GM19468 (cell line): Measurements from ENCODE around the gene UAP1.

ENCODE experiments used
- ATAC-seq: cut with Tn5 transposase; IDR thresholded peaks from one replicate; pipeline ENCODE4 v1.9.1; 2021; ENCODE audit warnings: mild to moderate bottlenecking, moderate library complexity, moderate number of reproducible peaks; ENCODE audit not compliant: unreplicated experiment; ENCODE audit errors: extremely low read depth

Gene UAP1

DNA sequence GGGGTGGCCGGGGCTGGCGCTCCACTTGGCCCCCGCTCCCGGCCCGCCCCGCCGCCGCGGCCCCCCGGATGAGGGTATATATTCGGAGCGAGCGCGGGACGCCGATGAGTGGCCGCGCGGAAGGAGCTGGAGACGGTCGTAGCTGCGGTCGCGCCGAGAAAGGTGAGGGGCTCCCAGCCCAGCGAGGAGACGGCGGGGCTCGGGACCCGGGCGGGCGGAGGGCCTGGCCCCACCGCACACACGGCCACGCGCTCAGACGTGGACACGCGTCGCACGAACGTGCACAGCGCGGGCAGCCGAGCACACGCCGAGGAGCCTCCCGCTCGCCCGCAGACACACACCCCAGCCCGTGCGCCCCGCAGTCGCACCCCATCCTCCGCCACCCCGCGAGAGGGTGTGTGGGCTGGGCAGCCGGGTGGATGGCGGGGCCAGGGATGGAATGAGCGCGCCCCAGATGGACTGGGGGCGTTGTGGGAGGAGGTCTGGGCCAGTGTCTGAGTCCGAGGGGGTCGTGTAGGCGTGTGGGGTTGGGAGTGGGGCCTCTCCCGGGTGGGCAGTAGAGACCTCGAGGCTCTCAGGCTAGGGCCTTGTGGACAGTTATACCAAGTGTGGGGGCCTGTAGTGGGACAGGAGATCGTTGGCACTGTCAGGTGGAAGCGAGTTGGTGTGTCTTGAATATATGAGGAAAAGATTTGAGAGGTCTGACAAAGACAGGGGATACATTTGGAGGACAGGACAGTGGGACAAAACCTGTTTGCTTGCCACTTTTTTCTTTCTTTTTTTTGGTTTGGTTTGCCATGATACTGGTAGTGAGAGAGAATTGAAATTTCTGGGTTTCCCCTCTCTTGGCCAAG is at the start of gene UAP1:
Gene UAP1, plus strand, starts transcription at position 107 of the 854 bp plus-strand sequence. CDS start 4,347 bp downstream, outside the sequence.
- peak; percentile 11 for ATAC-seq

DNA sequence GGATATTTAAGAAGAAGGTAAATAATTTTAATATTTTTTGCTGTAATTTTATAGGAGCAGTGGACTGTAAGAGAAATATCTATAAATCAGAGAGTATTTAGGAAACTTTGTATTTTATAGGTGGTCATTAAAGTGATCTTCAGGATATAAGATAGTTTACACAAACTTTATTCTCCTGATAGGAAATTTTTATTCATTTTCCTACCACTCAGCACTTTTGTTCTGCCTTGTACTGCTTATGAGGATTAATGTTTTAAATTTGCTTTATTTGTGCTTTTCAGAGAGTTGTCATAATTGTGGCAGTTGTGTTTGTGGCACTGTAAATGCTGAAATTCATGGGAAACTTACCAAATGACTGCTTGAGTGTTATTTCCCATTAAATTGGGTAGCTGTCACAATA is 34.2 kb upstream of the UAP1 start:
- ATAC-seq: no peak

DNA sequence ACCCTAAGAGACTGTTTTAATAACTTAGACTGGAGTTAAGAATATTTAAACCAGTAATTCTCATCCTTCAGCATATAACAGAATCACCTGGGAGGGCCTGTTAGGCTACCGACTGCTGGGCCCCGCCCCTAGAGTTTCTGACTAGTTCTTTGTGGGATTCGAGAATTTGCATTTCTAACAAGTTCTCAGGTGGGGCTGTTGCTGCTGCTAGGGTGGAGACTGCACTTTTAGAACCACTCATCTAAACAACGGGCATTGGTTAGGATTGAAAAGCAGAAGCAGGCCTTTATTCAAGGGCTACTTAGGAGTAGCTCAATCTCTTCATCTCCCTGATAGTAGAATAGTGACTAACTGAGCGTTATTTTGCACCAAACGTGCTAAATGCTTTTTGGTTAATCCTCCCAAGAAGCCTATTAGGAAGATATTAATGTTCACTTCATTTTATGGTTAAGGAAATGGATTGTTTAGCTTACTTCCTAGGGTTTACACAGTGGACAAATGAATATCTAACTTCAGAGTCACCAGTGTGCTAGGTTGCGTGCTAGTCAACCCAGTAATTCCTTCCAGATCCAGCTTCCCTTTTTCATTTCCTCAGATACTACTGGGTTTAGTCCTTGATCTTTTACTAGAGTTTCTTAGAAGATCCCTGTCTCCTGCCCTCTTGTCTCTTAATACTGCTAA is 31.1 kb upstream of the UAP1 start:
- peak; percentile 89 for ATAC-seq

DNA sequence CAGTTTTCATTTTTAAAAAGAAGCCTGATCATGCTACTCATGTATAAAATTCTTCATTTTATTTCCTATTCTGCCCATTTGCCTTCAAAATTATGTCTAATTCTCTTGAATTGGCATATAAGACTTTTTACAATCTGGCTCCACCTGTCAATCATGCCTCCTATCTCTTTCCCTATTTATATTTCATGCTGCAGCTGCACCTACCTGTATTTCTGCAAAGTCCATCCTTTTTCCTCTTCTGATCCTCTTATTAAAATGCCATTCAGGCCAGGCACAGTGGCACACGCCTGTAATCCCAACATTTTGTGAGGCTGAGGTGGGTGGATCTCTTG is 30.6 kb upstream of the UAP1 start:
- ATAC-seq: no peak

DNA sequence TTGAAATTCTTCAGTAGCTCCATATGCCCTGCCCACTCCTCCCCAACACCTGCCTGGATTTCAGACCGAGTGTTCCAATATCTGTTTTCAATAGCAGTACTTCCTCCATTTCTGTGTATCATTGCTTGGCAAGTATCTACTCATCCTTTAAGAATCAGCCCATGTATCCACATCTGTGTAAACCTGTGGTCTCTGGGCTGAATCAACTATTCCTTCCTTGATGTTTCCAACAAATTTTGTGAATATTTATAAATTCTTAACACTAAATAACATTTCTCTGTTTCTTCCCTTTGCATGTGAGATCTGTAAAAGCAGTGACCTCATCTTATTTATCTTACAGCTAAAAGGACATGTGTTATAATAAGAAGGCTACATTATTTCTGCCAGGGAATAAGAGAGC is 26.0 kb upstream of the UAP1 start:
- ATAC-seq: no peak

DNA sequence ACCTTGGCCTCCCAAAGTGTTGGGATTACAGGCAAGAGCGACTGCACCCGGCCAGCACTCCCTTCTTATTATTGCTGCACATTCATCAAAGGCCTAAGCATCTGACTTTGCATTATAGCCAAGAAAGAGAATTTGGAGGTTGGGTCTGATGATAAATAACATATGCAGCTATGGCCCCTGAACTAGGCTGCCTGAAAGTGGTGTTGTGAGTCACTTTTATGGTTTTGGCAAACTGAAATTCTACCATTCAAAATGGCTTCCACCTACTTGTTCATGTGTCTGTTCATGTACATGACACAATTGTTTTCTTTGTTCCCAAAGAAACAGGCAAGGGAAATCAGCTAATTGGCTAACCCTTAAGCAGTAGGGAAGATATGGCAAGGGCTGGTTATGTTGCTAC is 25.0 kb upstream of the UAP1 start:
- no peak for ATAC-seq

DNA sequence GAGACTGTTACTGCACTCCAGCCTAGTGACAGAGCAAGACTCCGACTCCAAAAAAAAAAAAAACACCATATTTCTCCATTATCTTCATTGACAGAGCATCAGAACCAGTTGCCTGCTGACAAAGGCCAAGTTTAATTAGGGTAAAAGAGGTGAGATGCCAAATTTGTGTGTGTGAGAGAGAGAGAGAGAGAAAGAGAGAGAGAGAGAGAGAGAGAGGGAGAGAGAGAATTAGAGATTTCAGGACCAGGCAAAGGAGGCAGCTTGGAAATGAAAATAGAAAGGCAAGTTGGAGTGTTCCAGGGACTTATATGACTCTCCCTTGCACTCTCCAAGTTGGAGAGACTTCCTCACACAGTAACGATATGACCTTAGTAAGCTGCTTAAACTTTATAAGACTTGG is 24.3 kb upstream of the UAP1 start:
- ATAC-seq: no peak

DNA sequence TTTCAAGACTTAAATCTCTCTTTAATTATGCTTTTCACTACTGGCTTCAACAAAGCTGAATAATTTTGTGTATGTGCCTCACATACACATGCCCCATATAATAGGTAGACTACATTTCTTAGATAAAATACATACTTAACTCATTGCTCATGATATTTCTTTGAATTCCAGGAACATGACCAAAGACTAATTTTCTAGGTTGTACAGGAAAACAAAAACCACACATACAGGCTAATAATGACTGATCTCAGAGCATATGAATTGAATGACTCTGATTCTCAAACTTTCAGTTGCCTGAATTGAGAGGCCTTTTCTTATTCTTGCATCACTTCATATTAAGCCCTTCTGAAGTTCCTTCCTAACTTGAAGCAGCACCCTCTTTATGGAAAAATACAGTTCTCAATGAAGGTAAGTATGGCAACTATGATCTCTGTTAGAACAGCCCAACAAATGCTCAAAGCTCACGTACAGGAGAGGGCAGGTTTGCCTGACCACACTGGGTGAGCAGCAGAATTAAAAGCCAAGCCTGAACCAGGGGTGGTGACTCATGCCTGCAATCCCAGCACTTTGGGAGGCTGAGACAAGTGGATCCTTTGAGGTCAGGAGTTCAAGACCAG is 22.6 kb upstream of the UAP1 start:
- no peak for ATAC-seq

DNA sequence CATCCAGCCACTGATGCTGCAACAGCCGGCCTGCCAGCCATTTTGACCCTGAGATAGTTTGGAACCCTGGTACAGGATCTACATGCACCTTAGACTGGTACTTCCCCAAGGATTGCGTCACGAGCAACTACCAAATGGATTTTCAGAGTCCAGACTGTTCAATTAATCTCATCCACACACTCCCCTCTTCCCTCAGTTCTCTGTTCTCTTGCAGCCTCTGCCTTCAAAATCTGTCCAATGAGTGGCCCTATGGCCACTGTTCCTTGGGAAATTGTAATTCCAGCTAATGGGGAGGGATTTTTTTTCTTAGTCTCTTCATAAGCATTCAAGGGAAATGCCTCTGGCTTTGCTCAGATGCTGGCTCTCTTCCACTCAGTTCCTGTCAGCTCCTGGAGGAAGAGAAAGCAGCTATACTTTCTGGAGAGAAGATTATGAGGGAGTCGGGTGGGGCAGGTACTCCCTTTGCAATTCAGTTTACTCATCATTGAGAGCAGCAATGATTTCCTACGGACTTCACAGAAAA is 19.8 kb upstream of the UAP1 start:
- ATAC-seq: no peak

DNA sequence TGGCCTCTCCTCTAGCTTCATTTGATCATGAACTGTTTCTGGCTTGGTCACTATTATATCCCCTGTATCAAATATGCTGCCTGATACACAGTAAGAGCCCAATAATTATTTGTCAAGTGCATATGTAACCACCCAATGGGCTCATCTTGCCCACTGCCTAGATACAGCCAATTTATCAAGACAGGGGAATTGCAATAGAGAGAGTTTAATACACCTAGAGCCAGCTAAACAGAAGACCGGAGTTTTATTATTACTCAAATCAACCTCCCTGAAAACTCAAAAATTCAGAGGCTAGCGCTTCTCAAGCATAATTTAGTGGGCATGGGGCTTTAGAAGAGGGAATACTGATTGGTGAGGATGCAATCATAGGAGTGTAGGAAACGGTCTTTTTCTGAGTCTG is 18.3 kb upstream of the UAP1 start:
- no peak for ATAC-seq

DNA sequence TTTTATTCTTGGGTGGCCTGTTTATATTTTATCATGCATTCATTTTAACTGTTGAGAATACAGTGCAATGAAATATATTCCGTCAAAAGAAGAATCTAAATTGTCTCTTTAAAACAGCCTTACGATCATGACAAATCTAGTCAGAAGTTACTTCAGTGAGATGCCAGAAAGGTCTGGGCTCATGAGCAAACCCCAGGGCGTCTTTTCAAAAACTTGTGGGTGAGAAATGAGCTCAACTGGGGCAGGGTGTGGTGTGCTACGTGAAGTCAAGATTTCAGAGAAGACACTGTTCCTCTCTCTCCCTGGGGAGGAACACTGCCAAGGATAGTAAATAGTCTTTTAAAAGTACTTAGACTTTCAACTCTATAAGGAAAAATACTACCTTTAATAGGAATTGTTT is 13.4 kb upstream of the UAP1 start:
- no peak for ATAC-seq

DNA sequence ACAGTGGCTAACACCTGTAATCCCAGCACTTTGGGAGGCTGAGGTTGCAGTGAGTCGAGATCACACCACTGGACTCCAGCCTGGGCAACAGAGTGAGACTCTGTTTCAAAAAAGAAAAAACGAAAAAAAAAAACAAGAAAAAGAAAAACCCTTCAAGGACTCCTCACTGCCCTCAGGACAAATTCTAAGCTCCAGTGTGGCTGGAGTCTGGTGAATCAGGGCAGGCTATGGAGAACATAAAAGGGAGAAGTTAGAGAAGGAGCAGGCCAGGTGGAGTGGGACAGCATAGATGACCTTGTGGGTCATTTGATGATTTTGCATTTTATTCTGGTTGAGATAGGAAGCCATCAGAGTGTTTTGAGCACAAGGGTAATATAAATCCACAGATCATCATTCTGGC is 12.5 kb upstream of the UAP1 start:
- no peak for ATAC-seq

DNA sequence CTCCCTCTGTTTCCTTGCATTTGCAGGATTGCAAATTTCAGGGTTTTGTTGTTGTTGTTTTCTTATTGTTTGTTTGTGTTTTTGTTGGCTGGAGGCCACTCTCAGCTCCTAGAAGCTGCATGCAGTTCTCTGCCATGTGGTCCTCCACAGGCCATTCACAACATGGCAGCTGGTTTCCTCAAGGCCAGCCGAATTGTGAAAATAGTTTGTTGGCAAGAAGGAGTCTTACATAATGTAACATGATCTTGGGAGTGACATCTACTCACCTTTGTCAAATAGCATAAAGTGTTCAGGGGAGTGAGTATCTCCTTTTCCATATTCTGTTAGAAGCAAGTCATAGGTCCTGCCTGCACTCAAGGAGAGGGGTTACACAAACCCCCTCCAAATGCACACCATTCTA is 10.6 kb upstream of the UAP1 start:
- ATAC-seq: no peak

DNA sequence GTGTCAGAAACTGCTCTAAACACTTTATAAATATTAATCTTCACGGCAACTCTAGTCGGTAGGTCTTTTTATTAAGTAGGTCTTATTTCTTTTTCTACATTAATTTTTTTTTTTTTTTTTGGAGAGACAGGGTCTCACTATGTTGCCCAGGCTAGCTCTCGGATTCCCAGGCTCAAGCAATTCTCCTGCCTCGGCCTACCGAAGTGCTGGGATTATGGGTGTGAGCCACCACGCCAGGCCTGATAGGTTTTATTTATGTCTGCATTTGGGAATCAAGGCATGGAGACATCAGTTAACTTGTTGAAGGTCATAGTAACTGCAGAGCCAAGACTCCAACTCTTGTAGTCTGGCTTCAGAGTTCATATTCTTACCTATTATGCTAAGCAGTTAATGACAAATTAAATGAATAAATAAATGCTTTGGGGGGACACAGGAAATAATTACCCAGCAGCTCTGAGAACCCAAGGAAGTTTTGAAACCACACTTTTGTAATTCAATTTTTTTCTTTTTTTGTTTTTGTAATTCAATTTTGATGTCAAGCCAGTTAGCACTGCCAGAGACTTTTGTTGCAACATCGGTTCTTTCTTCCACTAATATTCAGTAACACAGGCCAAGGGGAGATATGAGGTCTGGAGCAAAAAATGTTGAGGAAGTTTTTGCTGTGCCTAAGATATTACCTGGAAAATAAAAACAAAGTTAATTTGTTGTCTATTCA is 9.4 kb upstream of the UAP1 start:
- ATAC-seq: no peak

DNA sequence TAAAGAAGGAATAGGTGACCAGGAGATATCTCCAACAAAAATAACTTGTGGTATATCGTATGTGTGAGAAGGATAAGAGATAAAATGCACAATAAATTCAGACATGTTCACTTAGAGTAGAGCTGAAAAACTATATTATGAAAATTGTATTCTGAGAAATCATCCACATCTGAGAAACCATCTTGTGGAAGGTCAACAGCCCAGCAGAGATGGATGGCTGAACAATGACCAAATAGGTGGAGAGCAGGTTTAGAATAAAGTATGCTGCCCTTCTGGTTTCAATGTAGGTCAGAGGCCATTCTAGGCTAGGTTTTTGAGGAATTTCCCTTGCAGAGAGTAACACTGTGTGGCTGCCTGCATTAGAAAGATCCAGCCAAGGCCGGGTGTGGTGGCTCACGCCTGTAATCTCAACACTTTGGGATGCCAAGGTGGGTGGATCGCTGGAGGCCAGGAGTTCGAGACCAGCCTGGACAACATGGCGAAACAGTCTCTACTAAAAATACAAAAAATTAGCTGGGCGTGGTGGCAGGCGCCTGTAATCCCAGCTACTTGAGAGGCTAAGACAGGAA is 8.8 kb upstream of the UAP1 start:
- no peak for ATAC-seq

DNA sequence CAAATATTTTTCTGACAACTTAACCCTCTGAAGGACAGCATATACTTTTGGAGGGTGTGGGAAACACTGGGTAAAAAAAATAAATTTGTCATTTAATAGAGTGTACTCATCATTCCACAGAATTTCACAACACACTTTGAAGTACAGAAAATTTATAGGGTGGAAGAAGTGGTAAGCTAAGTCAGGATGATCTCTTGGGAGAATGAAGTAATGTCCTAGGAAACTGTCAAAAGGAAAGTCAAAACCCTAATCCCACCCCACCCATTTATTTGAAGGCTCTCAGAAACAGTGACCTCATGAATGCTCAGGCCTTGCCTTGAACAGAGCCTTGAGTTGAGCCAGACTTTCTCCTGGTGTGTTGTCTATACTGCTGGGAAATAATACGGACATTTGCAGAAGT is 7.3 kb upstream of the UAP1 start:
- ATAC-seq: no peak

DNA sequence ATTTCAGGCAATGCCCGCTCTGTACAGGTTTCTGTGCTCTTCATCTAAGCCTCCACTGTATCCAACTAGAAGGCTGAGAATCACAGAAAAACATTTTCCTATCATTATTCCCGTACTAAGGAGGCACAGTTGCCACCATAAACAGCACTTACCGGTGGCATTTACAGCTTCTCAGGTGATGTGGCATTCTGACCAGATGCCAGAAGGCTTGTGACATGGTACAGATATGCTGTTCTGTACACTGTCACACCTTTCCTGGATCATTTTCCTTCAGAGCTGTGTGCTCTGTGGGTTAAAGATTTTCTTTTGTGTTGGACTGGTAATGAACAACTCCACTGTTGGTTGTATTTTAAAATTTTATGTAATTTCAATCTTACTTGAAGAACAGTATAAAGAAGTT is 4.0 kb upstream of the UAP1 start:
- no peak for ATAC-seq

DNA sequence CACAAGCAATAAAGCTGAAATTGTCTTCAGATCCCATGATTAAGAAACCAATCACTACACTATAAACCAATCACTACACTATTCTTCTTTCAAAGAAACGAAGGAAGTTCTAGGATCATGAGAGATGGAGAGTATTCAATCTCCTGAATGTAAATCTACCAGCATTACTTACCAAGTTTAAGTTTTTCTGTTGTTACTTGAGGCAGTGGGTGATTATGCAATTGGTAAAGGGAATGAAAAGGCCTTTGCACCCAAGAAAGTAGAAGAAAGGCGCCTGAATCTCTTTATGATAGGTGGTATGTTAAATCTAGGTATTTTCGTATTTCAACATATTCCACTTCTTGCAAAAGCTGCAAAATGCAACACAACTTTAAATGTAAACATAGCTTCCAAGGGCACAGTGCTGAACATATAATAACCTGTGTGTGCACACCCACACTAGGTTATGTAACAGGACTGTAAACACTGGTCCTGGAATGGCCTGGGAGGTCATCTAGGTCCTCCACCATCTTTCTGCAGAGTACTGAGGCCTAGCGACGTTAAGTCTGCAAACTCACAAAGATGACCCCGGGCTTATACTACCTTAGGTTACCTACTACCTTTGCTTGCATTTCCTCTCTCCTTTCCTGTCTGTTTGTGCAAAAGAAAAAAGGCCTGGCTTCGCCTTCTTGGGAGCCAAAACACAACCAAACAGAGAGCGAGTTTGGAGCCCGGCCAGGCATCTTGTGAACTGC is 1.1 kb upstream of the UAP1 start:
- no peak for ATAC-seq

DNA sequence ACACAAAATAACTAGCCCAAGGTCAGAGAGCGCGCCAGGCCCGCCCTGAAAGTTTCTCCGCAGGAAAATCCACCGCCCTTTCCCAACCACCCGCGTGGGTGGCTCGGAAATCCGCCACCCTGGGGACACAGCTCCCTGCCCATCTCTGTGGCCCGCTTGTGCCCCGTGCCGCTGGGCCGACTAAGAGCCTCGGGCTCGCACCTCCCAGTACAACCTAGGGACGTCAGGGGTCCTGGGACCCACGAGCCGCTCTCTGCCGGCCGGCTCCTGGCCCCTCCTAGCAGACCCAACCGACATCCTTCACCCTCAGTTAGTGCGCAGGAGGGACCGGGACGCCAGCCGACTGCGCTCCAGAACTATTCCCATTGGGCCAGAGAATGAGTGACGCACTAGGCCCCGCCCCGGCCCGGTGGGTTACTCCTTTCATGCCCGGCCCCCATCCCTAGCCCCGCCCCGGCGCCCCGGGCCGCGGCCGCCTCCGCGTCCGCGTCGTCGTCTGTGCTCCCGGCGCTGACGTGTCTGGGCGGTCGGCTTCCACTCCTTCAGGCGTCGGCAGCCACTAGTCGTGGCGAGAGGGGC is 396 bp upstream of the UAP1 start:
- ATAC-seq: peak; percentile 91
